PC-9 (cell line): ENCODE data around the gene NDUFAF2.

Experiments used
- EZH2 ChIP-seq: fragments of 200-600 bp; sonication (generic); IDR thresholded peaks from 2 replicates; pipeline ENCODE4 v1.8.0; 2017; ENCODE audit warnings: antibody characterized with exemption, low read depth
- TF ChIP-seq, protein P1 (sequence below): fragments of 200-600 bp; sonication (generic); conservative IDR thresholded peaks from 2 replicates; pipeline ENCODE4 v1.6.1; 2017; ENCODE audit warnings: mixed run types, antibody characterized with exemption, mild to moderate bottlenecking, moderate library complexity

DNA sequence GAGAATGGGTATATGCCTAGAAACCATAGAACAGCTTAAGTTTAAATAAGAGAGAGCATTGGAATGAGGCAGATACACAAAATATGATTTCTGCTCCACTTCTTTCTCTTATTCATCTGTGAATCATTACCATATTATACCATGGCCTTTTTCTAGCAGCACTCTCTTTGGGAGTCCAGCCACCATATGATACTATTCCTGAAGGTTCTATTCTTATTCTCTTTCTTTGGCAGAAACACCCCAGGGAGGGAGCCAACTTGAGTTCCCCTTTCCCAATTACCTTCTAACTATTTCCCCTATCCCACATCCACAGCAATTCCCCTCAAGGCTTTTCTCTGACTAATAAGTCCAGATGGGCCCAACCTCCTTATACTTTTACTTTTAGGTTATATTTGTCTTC is 55.9 kb downstream of the NDUFAF2 start:
- TF ChIP-seq, protein P1, sequence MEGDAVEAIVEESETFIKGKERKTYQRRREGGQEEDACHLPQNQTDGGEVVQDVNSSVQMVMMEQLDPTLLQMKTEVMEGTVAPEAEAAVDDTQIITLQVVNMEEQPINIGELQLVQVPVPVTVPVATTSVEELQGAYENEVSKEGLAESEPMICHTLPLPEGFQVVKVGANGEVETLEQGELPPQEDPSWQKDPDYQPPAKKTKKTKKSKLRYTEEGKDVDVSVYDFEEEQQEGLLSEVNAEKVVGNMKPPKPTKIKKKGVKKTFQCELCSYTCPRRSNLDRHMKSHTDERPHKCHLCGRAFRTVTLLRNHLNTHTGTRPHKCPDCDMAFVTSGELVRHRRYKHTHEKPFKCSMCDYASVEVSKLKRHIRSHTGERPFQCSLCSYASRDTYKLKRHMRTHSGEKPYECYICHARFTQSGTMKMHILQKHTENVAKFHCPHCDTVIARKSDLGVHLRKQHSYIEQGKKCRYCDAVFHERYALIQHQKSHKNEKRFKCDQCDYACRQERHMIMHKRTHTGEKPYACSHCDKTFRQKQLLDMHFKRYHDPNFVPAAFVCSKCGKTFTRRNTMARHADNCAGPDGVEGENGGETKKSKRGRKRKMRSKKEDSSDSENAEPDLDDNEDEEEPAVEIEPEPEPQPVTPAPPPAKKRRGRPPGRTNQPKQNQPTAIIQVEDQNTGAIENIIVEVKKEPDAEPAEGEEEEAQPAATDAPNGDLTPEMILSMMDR, result no peak
- TF ChIP-seq EZH2, result no peak
